Activated naive CD8-positive, alpha-beta T cell treated with anti-CD3 and anti-CD28 coated beads, Interleukin-2, amount 10 ng/mL, durations not matched to agents 7 days and 5 days (primary cell): ENCODE results near the gene IBA57. TPM values are rescaled to one million over a fixed set of nuclear protein-coding genes. Genes with fewer than 3 reads are reported as not detected.

Experiments
- ATAC-seq: fragments of 150-1000 bp; cut with Tn5 transposase; one replicate; pipeline ENCODE4 v1.10.0; 2021; ENCODE audit warnings: low read depth, moderate library complexity
- POLR2A ChIA-PET: fragments of 350-600 bp; sonication (Branson Sonifier 250); formaldehyde crosslinking; loops from one replicate; lab custom pipeline; 2021; ENCODE audit warnings: antibody characterized with exemption; lab: Charles Lee
- DNase-seq: peaks from one replicate; pipeline ENCODE4 v3.0.0; 2021
- H3K27ac Mint-ChIP-seq: one replicate; pipeline ENCODE4 v1.8.0; 2022; ENCODE audit warnings: mild to moderate bottlenecking, mixed read lengths
- H3K27me3 Mint-ChIP-seq: one replicate; pipeline ENCODE4 v1.8.0; 2022; ENCODE audit warnings: mild to moderate bottlenecking, moderate library complexity, mixed read lengths
- H3K36me3 Mint-ChIP-seq: one replicate; pipeline ENCODE4 v1.8.0; 2021; ENCODE audit warnings: mild to moderate bottlenecking, mixed read lengths
- H3K4me1 Mint-ChIP-seq: one replicate; pipeline ENCODE4 v1.8.0; 2021; ENCODE audit warnings: mixed read lengths
- H3K4me3 Mint-ChIP-seq: one replicate; pipeline ENCODE4 v1.8.0; 2022; ENCODE audit warnings: mild to moderate bottlenecking, moderate library complexity, mixed read lengths
- H3K9me3 Mint-ChIP-seq: one replicate; pipeline ENCODE4 v1.8.0; 2021; ENCODE audit warnings: mixed read lengths
- total RNA-seq, 2 experiments: library from RNA; stranded (reverse); gene quantifications; one replicate each; pipeline ENCODE4 v1.2.3, GENCODE V29; 2021

Gene IBA57
- total RNA-seq = 10 to 100 TPM in 1 of 2 experiments, 1 to 10 TPM in 1; 9.7 to 12.2 TPM

DNA sequence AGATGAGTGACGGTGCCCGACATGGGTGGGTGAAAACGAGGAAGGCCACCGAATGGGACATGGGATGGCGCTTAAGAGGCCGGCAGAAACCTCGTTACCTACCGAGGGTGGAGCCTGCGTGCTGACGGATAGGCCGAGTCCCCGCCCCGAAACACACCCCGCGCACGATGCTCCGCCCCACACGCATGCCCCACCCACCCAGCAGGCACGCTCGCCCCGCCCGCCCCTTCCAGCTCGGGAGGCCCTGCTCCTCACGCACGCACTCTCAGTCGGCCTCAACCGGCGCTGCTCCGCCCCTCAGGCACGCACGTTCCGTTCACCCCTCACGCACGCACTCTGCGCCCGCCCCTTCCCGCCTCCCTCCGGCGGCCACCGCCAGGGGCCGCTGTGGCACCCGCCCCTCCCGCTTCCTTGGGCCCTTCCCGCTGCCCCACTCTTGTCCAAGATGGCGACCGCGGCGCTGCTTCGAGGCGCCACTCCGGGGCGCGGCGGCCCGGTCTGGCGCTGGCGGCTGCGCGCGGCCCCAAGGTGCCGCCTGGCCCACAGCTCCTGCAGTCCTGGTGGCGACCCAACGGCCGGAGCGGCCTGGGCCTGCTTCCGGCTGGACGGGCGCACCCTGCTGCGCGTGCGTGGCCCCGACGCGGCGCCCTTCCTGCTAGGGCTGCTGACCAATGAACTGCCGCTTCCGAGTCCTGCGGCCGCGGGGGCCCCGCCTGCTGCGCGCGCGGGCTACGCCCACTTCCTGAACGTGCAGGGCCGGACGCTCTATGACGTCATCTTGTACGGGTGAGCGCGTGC lies at the start of gene IBA57:
IBA57 (plus strand) TSS at position 433 of the 798 bp plus-strand sequence; CDS start at position 446, 13 bp downstream.
- H3K27ac Mint-ChIP-seq = peak within 1 kb of the TSS; percentile 96
- DNase-seq (peak; percentile 100), ATAC-seq (peak; percentile 88)
- H3K36me3 Mint-ChIP-seq = no peaks in the 10 kb centered on the region
- peak within 1 kb of the TSS; percentile 94 for H3K4me3 Mint-ChIP-seq
- H3K4me1 Mint-ChIP-seq = peaks cover 33% of the 10 kb centered on the region
- POLR2A ChIA-PET = interaction anchor here (0.7 to 3.3 kb wide), 16 partner anchors 9 to 321 kb away, joined by 3 to 62 read pairs (median 7); partner anchors contain the start of genes ARF1, GUK1, MRPL55 and TRIM11
- H3K9me3 Mint-ChIP-seq = no peaks in the 10 kb centered on the region
- H3K27me3 Mint-ChIP-seq = no peaks in the 10 kb centered on the region

- POLR2A ChIA-PET = no interaction called here
- no peak for DNase-seq
- Mint-ChIP-seq H3K27ac (no peak overlapping the region), H3K36me3 (peaks cover 10% of the 10 kb centered on the region), H3K4me1 (peaks cover 3% of the 10 kb centered on the region), H3K9me3 (peaks cover 6% of the 10 kb centered on the region), H3K4me3 (no peak overlapping the region), H3K27me3 (peaks cover under 1% of the 10 kb centered on the region)
- no peak for ATAC-seq
Observed at GRCh38 chr1:228117335-228117734, 48.3 kb upstream of the IBA57 start.

DNA sequence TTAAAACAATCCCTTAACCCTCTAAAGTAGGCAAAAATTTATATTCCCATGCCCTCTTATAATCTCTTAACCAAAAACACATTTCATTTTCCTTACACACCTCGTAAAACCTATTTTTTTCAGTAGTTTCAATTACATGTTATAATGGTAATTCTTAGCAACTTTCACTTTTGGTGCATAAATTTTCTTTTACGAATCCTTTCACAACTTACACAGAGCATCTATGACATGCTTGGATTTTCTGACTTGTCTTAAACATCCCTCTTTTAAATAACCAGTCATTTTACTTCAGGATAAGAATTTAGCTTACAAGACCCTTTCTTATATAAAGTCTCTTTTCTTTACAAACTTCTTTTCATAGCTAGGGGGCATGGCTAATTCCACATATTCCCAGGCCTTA lies 47.6 kb upstream of the IBA57 start:
- Mint-ChIP-seq H3K9me3 (peaks cover 6% of the 10 kb centered on the region), H3K27me3 (peaks cover 5% of the 10 kb centered on the region), H3K4me1 (peaks cover 3% of the 10 kb centered on the region), H3K36me3 (peaks cover 10% of the 10 kb centered on the region), H3K4me3 (no peak overlapping the region), H3K27ac (no peak overlapping the region)
- POLR2A ChIA-PET = interaction anchor here (0.8 kb wide), 1 partner anchor 8 kb away, joined by 3 read pairs; no protein-coding TSS in a partner anchor
- no peak for ATAC-seq
- no peak for DNase-seq

DNA sequence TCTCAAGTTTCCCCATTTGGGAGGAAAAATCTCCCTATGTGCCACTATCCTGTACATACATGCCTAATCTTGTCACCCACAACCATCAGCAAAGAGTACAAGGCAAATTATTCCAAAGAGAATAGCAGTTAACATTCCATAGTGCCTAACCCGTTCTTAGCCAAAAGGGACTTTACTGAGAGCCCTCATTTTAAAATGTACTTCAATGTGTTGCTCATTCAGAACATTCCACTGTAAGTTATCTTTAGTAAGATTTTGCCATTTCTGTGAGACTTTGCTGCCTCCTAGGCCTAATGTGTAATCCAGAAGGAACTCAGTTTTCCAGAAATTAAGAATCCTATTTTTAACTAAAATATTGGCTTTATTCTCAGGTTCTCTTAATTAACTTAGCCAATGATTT lies 45.3 kb upstream of the IBA57 start:
- no peak for ATAC-seq
- H3K36me3 Mint-ChIP-seq = peaks cover 10% of the 10 kb centered on the region
- peak overlapping the region; percentile 64 for H3K4me3 Mint-ChIP-seq
- peaks cover 6% of the 10 kb centered on the region for H3K9me3 Mint-ChIP-seq
- peaks cover 5% of the 10 kb centered on the region for H3K4me1 Mint-ChIP-seq
- peaks cover 5% of the 10 kb centered on the region for H3K27me3 Mint-ChIP-seq
- POLR2A ChIA-PET = no interaction called here
- no peak overlapping the region for H3K27ac Mint-ChIP-seq
- DNase-seq = no peak

- POLR2A ChIA-PET = no interaction called here
- peak overlapping the region; percentile 71 for H3K27ac Mint-ChIP-seq
- H3K9me3 Mint-ChIP-seq = peaks cover 6% of the 10 kb centered on the region
- peak overlapping the region; percentile 64 for H3K4me3 Mint-ChIP-seq
- peaks cover 10% of the 10 kb centered on the region for H3K36me3 Mint-ChIP-seq
- DNase-seq (no peak), ATAC-seq (peak; percentile 68)
- peaks cover 6% of the 10 kb centered on the region for H3K4me1 Mint-ChIP-seq
- H3K27me3 Mint-ChIP-seq = peaks cover 5% of the 10 kb centered on the region
Observed at GRCh38 chr1:228120857-228121489, 44.6 kb upstream of the IBA57 start.

DNA sequence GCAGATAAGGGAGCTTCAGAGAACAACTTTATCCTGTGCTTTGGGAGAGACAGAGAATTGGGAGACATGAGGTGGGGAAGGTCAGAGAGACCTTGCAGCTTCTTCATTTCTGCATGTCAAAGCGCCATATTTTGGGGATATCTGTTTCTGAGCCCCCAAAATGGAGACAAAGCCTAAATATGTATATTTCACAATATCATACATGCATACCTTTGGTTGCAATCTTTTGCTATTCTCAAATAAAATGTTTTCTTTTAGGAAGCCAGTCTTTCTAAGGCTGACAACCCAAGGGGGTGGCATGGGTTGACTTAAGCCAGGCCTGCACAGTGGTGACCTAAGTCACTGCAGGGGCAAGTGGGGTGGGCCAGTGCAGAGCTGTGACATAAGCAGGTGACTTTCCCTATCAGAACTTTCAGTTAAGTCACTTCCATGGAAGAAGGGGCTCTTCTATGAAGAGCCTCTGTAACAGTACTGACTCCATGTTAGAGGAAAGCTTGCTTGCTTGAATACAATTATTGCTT lies 42.6 kb upstream of the IBA57 start:
- POLR2A ChIA-PET = interaction anchor here (0.7 kb wide), 1 partner anchor 13 kb away, joined by 3 read pairs; no protein-coding TSS in a partner anchor
- no peak overlapping the region for H3K4me3 Mint-ChIP-seq

GRCh38 chr1:228123505-228123904 lies 42.1 kb upstream of the IBA57 start:
- ATAC-seq (no peak), DNase-seq (no peak)
- Mint-ChIP-seq H3K27ac (no peak overlapping the region), H3K4me1 (peaks cover 6% of the 10 kb centered on the region), H3K27me3 (peaks cover 10% of the 10 kb centered on the region), H3K36me3 (peaks cover 3% of the 10 kb centered on the region), H3K4me3 (no peak overlapping the region), H3K9me3 (peaks cover 2% of the 10 kb centered on the region)
- POLR2A ChIA-PET = no interaction called here

More for the DNA sequence above, 42.6 kb upstream of the IBA57 start:
- Mint-ChIP-seq H3K9me3 (peaks cover 3% of the 10 kb centered on the region), H3K4me1 (peaks cover 6% of the 10 kb centered on the region), H3K27ac (no peak overlapping the region), H3K36me3 (peaks cover 5% of the 10 kb centered on the region), H3K27me3 (peaks cover 10% of the 10 kb centered on the region)
- DNase-seq = no peak
- no peak for ATAC-seq

DNA sequence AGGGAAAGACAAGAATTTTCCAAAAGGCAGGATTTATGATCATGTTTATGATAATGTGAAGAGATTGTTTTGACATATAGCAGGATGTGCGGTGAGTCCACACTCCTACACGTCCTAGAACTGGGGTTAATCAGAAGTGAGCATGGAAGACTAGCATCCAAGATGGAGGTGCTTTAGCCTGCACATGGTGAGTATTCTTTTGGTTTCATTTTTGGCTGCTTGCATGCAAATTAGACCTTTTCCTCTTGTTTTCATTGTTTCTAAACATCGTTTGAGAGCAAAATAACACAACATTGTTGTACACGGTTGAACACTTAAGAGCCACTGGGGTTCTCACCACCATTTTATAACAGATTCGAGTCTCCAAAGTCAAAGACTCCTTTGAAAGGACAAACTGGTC lies 40.4 kb upstream of the IBA57 start:
- H3K27me3 Mint-ChIP-seq = peaks cover 10% of the 10 kb centered on the region
- POLR2A ChIA-PET = no interaction called here
- DNase-seq = no peak
- ATAC-seq = no peak
- no peak overlapping the region for H3K4me3 Mint-ChIP-seq
- no peaks in the 10 kb centered on the region for H3K9me3 Mint-ChIP-seq
- H3K4me1 Mint-ChIP-seq = peaks cover 6% of the 10 kb centered on the region
- H3K36me3 Mint-ChIP-seq = no peaks in the 10 kb centered on the region
- H3K27ac Mint-ChIP-seq = no peak overlapping the region

DNA sequence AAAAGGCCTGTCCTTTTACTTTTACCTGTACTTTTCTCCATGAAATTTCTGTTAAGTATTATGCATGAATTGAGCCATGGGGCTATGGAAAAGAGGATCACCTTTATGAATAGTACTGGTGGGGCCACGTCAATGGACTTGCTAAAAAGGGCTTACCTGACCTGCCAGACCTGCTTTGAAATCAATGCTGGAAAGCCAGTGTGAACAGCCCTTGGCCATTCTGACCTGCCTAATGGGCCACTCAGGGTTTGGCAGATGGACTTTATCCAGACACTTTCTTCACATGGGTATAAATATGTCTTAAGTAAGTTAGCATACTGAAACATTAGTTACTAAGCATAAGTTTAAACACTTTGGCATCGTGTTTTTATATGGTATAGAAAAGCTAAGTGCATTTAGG lies 33.8 kb upstream of the IBA57 start:
- Mint-ChIP-seq H3K36me3 (no peaks in the 10 kb centered on the region), H3K27ac (no peak overlapping the region), H3K4me3 (no peak overlapping the region), H3K27me3 (peaks cover 29% of the 10 kb centered on the region), H3K9me3 (no peaks in the 10 kb centered on the region), H3K4me1 (peaks cover 12% of the 10 kb centered on the region)
- ATAC-seq (no peak), DNase-seq (no peak)
- POLR2A ChIA-PET = no interaction called here

DNA sequence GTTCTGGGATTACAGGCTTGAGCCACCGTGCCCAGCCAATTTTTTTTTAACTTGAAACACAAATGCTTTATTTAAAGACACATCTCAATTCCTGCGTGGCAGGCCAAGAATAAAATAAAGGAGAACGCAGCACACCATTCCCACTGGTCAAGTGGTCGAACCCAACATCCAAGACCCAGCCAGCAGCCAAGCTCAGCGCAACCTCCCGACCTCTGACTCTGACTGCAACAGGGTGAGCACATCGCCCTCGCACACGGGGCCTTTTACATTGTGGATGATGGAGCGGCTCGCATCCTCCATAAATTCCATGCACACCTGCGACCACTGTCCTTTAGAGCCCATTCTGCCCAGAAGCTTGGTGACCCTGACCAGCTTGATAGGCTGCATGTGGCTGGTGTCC lies 31.0 kb upstream of the IBA57 start:
- no peak overlapping the region for H3K4me3 Mint-ChIP-seq
- H3K4me1 Mint-ChIP-seq = peaks cover 19% of the 10 kb centered on the region
- H3K27me3 Mint-ChIP-seq = peaks cover 28% of the 10 kb centered on the region
- ATAC-seq = no peak
- no peak overlapping the region for H3K27ac Mint-ChIP-seq
- H3K9me3 Mint-ChIP-seq = no peaks in the 10 kb centered on the region
- DNase-seq = no peak
- POLR2A ChIA-PET = interaction anchor here (0.9 kb wide), 1 partner anchor 323 kb away, joined by 3 read pairs; a partner anchor contains a TSS
- H3K36me3 Mint-ChIP-seq = no peaks in the 10 kb centered on the region

DNA sequence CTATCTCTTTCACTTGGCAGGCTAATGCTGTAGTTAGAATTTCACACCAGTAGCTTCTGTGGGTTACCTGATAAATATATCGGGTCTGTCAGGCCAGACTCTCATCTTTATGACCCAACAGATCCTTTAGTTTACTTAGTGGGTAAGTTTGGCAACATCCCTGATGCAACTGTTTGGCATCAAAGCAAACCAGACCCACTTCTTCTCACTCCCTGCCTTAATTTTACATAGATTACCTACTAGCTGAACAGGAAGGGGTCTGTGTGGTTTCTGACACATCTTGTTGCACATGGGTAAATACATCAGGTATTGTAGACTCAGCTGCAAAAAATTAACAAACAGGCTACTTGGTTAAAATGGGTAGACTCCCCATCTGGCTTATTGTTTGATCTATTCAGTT lies 28.7 kb upstream of the IBA57 start:
- Mint-ChIP-seq H3K36me3 (no peaks in the 10 kb centered on the region), H3K4me3 (no peak overlapping the region), H3K9me3 (no peaks in the 10 kb centered on the region), H3K27ac (peak overlapping the region; percentile 28), H3K4me1 (peaks cover 15% of the 10 kb centered on the region), H3K27me3 (peaks cover 25% of the 10 kb centered on the region)
- ATAC-seq (no peak), DNase-seq (no peak)
- POLR2A ChIA-PET = interaction anchor here (0.9 to 6.2 kb wide), 3 partner anchors 27 to 54 kb away, joined by 3 to 62 read pairs (median 6); partner anchors contain the start of genes ARF1, IBA57 and MRPL55

DNA sequence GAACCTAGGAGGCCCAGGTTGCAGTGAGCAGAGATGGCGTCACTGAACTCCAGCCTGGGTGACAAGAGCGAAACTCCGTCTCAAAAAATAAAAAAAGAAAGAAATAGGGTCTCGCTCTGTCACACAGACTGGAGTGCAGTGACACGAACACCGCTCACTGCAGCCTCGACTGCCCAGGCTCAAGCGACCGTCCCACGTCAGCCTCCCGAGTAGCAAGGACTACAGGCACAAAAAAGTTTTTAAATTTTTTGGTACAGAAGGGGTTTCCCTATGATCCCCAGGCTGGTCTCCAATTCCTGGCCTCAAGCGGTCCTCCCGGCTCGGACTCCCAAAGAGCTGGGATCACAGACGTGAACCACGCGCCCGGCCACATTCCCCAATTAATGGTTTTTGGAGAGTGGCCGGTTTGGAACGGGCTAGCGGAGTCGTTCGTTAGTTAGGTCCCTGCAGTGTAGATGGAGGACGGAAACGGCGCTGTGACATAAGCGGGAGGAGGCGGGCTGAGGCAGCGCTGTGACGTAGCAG lies 26.1 kb upstream of the IBA57 start:
- peaks cover 11% of the 10 kb centered on the region for H3K36me3 Mint-ChIP-seq
- POLR2A ChIA-PET = interaction anchor here (0.5 to 6.2 kb wide), 6 partner anchors 17 to 324 kb away, joined by 3 to 62 read pairs (median 8); partner anchors contain the start of genes IBA57, MRPL55 and TRIM11
- peaks cover 21% of the 10 kb centered on the region for H3K27me3 Mint-ChIP-seq
- H3K27ac Mint-ChIP-seq = peak overlapping the region; percentile 98
- ATAC-seq = no peak
- H3K4me1 Mint-ChIP-seq = peaks cover 37% of the 10 kb centered on the region
- no peaks in the 10 kb centered on the region for H3K9me3 Mint-ChIP-seq
- no peak for DNase-seq
- peak overlapping the region; percentile 96 for H3K4me3 Mint-ChIP-seq
